HepG2 (cell line): ENCODE results near the gene NSFL1C. TPM values are rescaled to one million over a fixed set of nuclear protein-coding genes. Genes with fewer than 3 reads are reported as not detected.

Experiments
- CREM ChIP-seq, 2 experiments: sonication (generic) in 1 of 2; formaldehyde crosslinking in 1 of 2; IDR thresholded peaks; 2 replicates each; pipeline versions ENCODE4 v1.4.0 to v1.6.1; 2016 to 2020; ENCODE audit warnings: antibody characterized with exemption in 1 of 2, mild to moderate bottlenecking in 1 of 2, missing genetic modification reagents in 1 of 2
- GABPB1 ChIP-seq: IDR thresholded peaks from 2 replicates; pipeline ENCODE4 v1.6.1; 2016; ENCODE audit warnings: mild to moderate bottlenecking, missing genetic modification reagents, moderate library complexity, missing compliant biosample characterization
- HMG20B ChIP-seq: conservative IDR thresholded peaks from 2 replicates; pipeline ENCODE4 v1.6.1; 2016; ENCODE audit warnings: missing genetic modification reagents, missing compliant biosample characterization
- KLF16 ChIP-seq, 2 experiments: sonication (generic) in 1 of 2; formaldehyde crosslinking in 1 of 2; IDR thresholded peaks; 2 replicates each; pipeline versions ENCODE4 v1.6.1 to v1.8.0; 2016 to 2023; ENCODE audit warnings: missing genetic modification reagents in 2 of 2, missing compliant biosample characterization in 1 of 2
- KMT2B ChIP-seq: IDR thresholded peaks from 2 replicates; pipeline ENCODE4 v1.6.1; 2016; ENCODE audit warnings: missing genetic modification reagents, missing compliant biosample characterization
- MIER2 ChIP-seq: IDR thresholded peaks from 2 replicates; pipeline ENCODE4 v1.6.1; 2016; ENCODE audit warnings: missing biosample characterization, missing genetic modification reagents
- NKX3-1 ChIP-seq: sonication (generic); formaldehyde crosslinking; IDR thresholded peaks from 2 replicates; pipeline ENCODE4 v1.5.0; 2020; ENCODE audit warnings: missing genetic modification reagents
- SMC3 ChIP-seq: IDR thresholded peaks from 2 replicates; pipeline ENCODE4 v1.6.1; 2011; ENCODE audit warnings: low read length, improper control_type of control experiment
- ZNF572 ChIP-seq: sonication (generic); formaldehyde crosslinking; IDR thresholded peaks from 2 replicates; pipeline ENCODE4 v1.5.1; 2020; ENCODE audit warnings: mild to moderate bottlenecking, missing genetic modification reagents
- ZNF674 ChIP-seq: sonication (generic); formaldehyde crosslinking; IDR thresholded peaks from 2 replicates; pipeline ENCODE4 v1.5.0; 2020; ENCODE audit warnings: low read depth, mild to moderate bottlenecking, missing genetic modification reagents
- polyA plus RNA-seq, 8 experiments: library from polyadenylated mRNA; depleted of rRNA in 3 of 8; stranded (reverse) in 7 of 8; unstranded in 1 of 8; fragments of >200 nt; fragmentation: Illumina TruSeq in 4 of 8; extraction: Trizol in 4 of 8; gene quantifications; 2 replicates each; pipeline versions ENCODE4 v1.2.1 to v1.2.3, GENCODE V29; 2011 to 2016; ENCODE audit warnings: low read depth in 4 of 8, missing spikeins in 1 of 8, mixed read lengths in 1 of 8; ENCODE audit not compliant: insufficient read depth in 1 of 8
- total RNA-seq, 5 experiments: library from RNA; depleted of rRNA; stranded (reverse); fragments of >200 nt; fragmentation: Illumina TruSeq; extraction: Trizol; gene quantifications; 2 replicates each; pipeline ENCODE4 v1.2.3, GENCODE V29; 2016; ENCODE audit warnings: low read depth in 1 of 5
- TF ChIP-seq, protein P1 (sequence below): sonication (generic); formaldehyde crosslinking; IDR thresholded peaks from 2 replicates; pipeline ENCODE4 v1.5.1; 2020; ENCODE audit warnings: mild to moderate bottlenecking, moderate library complexity, missing genetic modification reagents
- TF ChIP-seq, protein P2 (sequence below): sonication (generic); formaldehyde crosslinking; conservative IDR thresholded peaks from 2 replicates; pipeline ENCODE4 v1.8.0; 2022; ENCODE audit warnings: mild to moderate bottlenecking, moderate library complexity, missing genetic modification reagents
- TF ChIP-seq, protein P3 (sequence below): sonication (generic); formaldehyde crosslinking; IDR thresholded peaks from 2 replicates; pipeline ENCODE4 v1.5.0; 2020; ENCODE audit warnings: missing genetic modification reagents
- TF ChIP-seq, protein P4 (sequence below): sonication (generic); formaldehyde crosslinking; IDR thresholded peaks from 2 replicates; pipeline ENCODE4 v1.4.0; 2020; ENCODE audit warnings: missing genetic modification reagents, mild to moderate bottlenecking, borderline replicate concordance
- TF ChIP-seq, protein P5 (sequence below): sonication (generic); formaldehyde crosslinking; IDR thresholded peaks from 2 replicates; pipeline ENCODE4 v1.4.0; 2020; ENCODE audit warnings: missing genetic modification reagents
- TF ChIP-seq, protein P6 (sequence below): IDR thresholded peaks from 2 replicates; pipeline ENCODE4 v1.6.1; 2016; ENCODE audit warnings: low read depth, borderline replicate concordance
- TF ChIP-seq, protein P7 (sequence below): sonication (generic); formaldehyde crosslinking; IDR thresholded peaks from 2 replicates; pipeline ENCODE4 v1.4.0; 2020; ENCODE audit warnings: missing genetic modification reagents

NSFL1C gene
- total and polyA plus RNA-seq, 2 of the 13 experiments (the other 11 are each of a cell fraction or from before 2014, with no cell fraction given): 22.9 to 62.7 TPM

DNA sequence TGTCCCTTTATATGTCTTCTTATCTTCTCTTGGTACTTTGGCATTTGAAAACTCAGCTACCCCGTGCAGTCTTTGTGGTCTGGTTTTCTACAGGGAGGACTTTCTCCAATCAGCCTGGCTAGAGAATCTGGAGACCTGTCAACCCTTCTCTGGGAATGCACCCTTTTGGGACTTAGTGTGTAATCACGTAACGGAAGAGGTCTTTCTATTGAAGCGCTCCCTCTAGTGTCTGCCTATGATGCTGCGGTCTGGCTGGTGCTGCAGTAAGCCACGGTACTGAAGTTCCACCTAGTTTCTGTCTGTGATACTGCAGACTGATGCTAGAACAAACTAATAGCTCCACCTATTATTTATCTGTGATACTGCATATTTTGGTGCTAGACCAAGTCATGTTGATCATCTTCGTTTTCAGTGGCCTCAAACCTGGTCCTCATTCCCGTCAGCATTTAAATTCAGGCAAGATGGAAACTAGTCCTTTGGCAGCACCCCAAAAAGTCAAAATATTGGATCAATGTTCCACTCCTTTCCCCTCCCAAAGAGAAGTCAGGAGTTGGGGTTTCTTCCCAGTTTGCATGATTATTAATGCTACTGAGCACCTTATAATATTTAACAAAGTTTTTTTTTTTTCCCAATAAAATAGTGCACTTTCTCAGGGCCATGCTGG, 37.0 kb upstream of the NSFL1C start (continued):
- TF ChIP-seq, protein P1, sequence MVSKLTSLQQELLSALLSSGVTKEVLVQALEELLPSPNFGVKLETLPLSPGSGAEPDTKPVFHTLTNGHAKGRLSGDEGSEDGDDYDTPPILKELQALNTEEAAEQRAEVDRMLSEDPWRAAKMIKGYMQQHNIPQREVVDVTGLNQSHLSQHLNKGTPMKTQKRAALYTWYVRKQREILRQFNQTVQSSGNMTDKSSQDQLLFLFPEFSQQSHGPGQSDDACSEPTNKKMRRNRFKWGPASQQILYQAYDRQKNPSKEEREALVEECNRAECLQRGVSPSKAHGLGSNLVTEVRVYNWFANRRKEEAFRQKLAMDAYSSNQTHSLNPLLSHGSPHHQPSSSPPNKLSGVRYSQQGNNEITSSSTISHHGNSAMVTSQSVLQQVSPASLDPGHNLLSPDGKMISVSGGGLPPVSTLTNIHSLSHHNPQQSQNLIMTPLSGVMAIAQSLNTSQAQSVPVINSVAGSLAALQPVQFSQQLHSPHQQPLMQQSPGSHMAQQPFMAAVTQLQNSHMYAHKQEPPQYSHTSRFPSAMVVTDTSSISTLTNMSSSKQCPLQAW (CRISPR knock-in tag): no peak
- TF ChIP-seq SMC3 (peak; percentile 96), GABPB1 (peak; percentile 57; the same call in 1 of the 2 replicates), ZNF674 (CRISPR knock-in tag) (no peak), KLF16 (CRISPR knock-in tag; IDR thresholded peaks at IDR 0.05) (0 out of 4 replicates have a peak, but pooled peaks of 1 of the 2 experiments have one; percentile 28), NKX3-1 (peak; percentile 39; the same call in 1 of the 2 replicates), HMG20B (CRISPR knock-in tag) (peak; percentile 56; the same call in 1 of the 2 replicates), KMT2B (CRISPR knock-in tag) (0 out of 2 replicates have a peak, but pooled peaks have one; percentile 29), CREM (IDR thresholded peaks at IDR 0.05) (peak; percentile 47; the same call in 1 of the 2 replicates), CREM (CRISPR knock-in tag; IDR thresholded peaks at IDR 0.05) (no peak), ZNF572 (no peak), MIER2 (CRISPR knock-in tag) (peak; percentile 83)
- TF ChIP-seq, protein P2, sequence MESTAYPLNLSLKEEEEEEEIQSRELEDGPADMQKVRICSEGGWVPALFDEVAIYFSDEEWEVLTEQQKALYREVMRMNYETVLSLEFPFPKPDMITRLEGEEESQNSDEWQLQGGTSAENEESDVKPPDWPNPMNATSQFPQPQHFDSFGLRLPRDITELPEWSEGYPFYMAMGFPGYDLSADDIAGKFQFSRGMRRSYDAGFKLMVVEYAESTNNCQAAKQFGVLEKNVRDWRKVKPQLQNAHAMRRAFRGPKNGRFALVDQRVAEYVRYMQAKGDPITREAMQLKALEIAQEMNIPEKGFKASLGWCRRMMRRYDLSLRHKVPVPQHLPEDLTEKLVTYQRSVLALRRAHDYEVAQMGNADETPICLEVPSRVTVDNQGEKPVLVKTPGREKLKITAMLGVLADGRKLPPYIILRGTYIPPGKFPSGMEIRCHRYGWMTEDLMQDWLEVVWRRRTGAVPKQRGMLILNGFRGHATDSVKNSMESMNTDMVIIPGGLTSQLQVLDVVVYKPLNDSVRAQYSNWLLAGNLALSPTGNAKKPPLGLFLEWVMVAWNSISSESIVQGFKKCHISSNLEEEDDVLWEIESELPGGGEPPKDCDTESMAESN: peak; percentile 61; the same call in 1 of the 2 replicates
- TF ChIP-seq, protein P3, sequence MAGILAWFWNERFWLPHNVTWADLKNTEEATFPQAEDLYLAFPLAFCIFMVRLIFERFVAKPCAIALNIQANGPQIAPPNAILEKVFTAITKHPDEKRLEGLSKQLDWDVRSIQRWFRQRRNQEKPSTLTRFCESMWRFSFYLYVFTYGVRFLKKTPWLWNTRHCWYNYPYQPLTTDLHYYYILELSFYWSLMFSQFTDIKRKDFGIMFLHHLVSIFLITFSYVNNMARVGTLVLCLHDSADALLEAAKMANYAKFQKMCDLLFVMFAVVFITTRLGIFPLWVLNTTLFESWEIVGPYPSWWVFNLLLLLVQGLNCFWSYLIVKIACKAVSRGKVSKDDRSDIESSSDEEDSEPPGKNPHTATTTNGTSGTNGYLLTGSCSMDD: no peak
- TF ChIP-seq, protein P4, sequence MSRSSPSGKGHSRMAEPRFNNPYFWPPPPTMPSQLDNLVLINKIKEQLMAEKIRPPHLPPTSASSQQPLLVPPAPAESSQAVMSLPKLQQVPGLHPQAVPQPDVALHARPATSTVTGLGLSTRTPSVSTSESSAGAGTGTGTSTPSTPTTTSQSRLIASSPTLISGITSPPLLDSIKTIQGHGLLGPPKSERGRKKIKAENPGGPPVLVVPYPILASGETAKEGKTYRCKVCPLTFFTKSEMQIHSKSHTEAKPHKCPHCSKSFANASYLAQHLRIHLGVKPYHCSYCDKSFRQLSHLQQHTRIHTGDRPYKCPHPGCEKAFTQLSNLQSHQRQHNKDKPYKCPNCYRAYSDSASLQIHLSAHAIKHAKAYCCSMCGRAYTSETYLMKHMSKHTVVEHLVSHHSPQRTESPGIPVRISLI (CRISPR knock-in tag): no peak
- TF ChIP-seq, protein P5, sequence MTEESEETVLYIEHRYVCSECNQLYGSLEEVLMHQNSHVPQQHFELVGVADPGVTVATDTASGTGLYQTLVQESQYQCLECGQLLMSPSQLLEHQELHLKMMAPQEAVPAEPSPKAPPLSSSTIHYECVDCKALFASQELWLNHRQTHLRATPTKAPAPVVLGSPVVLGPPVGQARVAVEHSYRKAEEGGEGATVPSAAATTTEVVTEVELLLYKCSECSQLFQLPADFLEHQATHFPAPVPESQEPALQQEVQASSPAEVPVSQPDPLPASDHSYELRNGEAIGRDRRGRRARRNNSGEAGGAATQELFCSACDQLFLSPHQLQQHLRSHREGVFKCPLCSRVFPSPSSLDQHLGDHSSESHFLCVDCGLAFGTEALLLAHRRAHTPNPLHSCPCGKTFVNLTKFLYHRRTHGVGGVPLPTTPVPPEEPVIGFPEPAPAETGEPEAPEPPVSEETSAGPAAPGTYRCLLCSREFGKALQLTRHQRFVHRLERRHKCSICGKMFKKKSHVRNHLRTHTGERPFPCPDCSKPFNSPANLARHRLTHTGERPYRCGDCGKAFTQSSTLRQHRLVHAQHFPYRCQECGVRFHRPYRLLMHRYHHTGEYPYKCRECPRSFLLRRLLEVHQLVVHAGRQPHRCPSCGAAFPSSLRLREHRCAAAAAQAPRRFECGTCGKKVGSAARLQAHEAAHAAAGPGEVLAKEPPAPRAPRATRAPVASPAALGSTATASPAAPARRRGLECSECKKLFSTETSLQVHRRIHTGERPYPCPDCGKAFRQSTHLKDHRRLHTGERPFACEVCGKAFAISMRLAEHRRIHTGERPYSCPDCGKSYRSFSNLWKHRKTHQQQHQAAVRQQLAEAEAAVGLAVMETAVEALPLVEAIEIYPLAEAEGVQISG (CRISPR knock-in tag): peak; percentile 43; the same call in 1 of the 2 replicates
- TF ChIP-seq, protein P6, sequence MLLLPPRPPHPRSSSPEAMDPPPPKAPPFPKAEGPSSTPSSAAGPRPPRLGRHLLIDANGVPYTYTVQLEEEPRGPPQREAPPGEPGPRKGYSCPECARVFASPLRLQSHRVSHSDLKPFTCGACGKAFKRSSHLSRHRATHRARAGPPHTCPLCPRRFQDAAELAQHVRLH (CRISPR knock-in tag): peak; percentile 56; the same call in 1 of the 2 replicates
- TF ChIP-seq, protein P7, sequence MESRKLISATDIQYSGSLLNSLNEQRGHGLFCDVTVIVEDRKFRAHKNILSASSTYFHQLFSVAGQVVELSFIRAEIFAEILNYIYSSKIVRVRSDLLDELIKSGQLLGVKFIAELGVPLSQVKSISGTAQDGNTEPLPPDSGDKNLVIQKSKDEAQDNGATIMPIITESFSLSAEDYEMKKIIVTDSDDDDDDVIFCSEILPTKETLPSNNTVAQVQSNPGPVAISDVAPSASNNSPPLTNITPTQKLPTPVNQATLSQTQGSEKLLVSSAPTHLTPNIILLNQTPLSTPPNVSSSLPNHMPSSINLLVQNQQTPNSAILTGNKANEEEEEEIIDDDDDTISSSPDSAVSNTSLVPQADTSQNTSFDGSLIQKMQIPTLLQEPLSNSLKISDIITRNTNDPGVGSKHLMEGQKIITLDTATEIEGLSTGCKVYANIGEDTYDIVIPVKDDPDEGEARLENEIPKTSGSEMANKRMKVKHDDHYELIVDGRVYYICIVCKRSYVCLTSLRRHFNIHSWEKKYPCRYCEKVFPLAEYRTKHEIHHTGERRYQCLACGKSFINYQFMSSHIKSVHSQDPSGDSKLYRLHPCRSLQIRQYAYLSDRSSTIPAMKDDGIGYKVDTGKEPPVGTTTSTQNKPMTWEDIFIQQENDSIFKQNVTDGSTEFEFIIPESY (CRISPR knock-in tag): no peak; the same call in 1 of the 2 replicates
